Measurements from ENCODE around the gene LPAR1.
"Not testable (repeated sequence)": the region's sequence is repeated elsewhere in the genome, so short reads cannot be mapped to it uniquely, and the experiment has no call there.

Gene LPAR1, protein sequence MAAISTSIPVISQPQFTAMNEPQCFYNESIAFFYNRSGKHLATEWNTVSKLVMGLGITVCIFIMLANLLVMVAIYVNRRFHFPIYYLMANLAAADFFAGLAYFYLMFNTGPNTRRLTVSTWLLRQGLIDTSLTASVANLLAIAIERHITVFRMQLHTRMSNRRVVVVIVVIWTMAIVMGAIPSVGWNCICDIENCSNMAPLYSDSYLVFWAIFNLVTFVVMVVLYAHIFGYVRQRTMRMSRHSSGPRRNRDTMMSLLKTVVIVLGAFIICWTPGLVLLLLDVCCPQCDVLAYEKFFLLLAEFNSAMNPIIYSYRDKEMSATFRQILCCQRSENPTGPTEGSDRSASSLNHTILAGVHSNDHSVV

DNA sequence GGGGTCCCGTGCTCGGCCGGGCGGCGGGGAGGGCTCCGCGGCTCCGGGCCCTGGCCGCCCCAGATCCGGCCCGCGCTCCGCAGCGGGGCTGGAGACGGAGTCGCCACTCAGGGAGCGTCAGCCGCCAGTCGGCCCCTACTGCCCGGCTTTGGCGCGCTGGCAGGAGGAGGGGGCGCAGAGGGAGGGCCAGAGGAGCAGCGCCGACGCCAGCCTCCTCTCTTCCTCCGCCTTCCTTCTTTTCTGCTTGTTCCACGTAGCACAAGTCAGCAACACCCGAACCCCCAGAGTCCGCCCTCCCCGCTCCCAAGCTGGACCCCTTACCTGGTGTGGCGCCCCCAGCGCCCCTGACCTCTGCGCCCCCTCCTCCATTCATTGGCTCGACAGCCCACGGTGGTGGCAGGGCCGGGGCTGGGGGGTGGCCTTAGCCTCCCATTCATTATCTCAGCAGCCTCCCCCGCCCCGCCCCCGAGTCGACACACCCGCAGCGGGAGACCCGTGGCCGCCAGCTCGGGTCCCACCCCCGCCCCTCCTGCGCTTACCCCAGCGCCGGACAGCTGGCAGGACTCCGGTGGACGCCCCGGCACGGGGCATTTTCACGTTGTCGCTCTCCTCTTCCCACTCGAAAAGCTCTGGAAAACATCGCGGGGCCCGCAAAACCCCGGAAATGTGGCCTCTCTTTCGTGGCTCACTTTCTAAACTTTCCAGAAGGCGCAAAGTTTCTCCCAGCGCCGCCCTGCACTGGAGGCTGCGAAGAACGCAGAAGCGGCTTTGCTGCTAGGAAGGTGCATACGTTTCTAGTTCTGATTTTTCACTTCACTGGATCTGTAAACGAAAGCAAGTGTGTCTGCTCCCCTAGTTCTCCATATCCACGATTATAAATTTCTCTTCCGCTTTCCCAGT is at the start of gene LPAR1:
Gene LPAR1, minus strand, starts transcription at position 140 of the 900 bp plus-strand sequence. CDS start 66,353 bp downstream, outside the sequence.
- no peak for DNase-seq

DNA sequence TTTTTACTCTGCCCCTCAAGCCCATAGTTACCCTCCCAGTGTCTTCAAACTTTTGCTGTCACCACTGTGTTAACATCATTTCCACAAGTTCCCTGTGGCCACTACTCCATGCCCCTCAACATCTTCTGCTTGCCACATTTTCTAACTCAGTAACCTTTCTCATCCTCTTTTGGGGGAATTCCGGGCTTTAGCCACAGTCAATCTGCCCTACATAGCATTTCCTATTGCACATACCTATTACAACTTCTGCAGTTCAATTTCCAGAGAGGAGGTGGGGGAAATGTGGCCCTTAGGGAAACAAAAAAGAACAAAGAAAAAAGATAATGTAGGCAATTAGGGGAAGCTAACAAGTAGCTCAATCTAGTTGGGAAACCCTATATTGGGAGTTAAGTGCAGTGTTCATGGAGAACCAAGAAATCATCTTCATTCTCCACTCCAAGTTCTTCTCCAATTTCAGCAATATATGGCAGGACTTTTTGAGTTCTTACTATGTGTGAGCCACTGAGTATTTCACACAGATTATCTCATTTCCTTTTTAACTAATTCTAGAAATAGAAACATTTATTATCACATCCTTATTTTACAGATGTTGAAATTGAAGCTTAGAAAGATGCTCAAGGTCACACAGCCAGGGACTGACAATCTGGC is 40.2 kb upstream of the LPAR1 start:
- no peak for DNase-seq

DNA sequence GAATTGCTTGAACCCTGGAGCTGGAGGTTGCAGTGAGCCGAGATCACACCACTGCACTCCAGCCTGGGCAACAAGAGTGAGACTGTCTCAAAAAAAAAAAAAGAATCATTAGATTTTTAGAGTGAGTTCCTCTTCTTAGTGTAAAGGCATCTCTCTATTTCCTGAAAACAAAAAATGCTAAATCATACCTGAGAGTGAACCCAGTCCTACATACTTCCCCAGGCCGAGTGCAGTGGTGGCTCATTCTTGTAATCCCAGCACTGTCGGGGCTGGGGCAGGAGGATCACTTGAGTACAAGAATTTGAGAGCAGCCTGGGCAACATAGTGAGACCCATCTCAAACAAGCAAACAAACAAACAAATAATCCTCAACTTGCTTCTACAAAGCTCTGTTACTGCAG is 38.2 kb upstream of the LPAR1 start:
- no peak for DNase-seq

DNA sequence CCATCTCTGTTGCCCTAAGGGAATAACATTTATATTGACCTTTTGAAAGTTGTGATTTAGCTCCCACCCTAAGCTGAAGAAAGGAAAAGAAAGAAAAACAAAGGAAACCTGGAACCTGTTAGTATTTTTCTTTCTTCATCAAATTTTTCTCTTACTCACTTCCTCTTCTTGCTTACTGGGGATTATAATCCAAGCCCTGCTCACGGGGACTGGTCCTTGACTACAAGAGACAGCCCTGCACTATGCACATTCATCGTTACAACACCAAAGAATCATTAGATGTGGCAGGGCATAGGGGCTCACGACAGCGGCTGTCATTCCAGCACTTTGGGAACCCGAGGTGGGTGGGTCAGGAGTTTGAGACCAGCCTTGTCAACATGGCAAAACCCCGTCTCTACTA is 37.8 kb upstream of the LPAR1 start:
- no peak for DNase-seq

DNA sequence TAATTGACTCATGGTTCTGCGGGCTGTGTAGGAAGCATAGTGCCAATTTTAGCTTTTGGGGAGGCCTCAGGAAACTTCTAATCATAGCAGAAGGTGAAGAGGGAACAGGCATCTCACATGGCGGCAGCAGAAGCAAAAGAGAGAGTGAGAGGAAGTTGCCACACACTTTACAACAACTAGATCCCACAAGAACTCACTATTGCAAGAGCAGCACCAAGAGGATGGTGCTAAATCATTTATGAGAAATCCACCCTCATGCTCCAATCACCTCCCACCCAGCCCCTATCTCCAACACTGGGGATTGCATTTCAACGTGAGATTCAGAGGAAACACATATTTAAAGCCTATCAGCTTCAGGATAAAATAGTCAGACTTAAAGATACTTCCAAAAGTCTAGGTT is 36.1 kb upstream of the LPAR1 start:
- DNase-seq, result no peak

DNA sequence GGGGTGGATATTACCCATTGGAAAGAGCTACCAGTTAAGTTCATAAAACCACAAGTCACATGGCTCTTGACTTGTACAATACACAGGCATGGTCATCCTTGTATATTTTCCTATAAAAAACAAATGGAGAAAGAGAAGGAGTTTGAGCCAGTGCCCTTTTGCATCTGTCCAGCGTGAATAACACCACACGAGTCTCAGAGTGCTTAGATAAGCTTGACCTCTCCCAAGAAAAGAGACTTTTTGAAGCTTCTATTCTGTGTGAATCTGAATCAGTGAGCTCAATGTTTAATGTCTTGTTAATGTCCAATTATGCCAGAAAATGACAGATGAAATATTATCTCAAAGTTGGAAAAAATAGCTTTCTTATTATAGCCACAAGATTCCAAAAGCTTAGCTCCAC is 30.9 kb upstream of the LPAR1 start:
- DNase-seq, result no peak

DNA sequence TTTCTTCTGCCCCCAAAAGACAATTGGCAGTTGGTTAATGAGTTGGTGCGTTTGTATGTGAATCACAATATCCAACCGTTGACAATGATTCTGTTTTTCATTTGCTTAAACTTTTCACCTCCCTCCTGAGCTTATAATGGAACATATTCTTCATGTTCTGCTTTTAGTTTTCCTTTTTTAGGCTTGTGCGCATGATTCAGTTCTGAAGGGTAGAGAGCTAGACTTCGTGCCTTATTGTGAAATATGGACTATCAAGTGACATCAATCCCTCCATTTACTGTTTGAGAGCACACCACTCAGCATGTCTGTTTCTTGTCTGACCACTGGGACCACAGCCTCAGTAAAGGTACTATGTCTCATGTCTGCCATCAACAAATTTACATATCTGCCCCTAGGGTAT is 30.5 kb upstream of the LPAR1 start:
- no peak for DNase-seq

DNA sequence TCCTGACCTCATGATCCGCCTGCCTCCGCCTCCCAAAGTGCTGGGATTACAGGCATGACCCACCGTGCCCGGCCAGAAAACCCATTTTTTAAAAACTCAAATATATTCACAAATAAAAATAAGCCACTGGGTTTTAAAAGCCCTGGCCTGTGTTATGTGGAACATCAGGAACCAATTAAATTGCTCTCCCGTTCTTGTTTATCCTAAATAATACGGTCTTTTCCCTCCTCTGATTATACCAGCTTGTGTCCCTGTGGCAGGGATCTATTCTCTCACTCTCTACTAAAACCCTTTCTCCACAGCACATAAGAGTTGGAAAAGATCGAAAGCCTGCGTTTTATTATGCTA is 30.1 kb upstream of the LPAR1 start:
- no peak for DNase-seq

DNA sequence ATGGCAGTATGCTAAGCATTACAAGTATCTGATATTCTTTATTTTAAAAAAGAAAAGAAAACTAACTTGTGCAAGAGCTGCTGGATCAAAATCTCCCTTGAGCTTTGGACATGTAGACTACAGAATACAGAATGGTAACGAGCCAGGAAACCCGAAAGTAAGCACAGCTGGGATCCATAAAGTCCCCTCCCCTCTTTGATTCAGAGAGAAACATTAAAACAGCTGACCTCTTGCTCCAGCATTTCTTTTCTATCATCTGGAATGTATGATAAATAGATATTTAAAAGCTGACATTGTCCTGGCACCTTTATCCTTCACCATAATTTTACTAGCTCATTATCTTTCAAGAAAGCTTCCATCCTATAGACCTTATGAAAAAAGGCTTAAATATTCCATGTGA is 28.2 kb upstream of the LPAR1 start:
- DNase-seq, result no peak

DNA sequence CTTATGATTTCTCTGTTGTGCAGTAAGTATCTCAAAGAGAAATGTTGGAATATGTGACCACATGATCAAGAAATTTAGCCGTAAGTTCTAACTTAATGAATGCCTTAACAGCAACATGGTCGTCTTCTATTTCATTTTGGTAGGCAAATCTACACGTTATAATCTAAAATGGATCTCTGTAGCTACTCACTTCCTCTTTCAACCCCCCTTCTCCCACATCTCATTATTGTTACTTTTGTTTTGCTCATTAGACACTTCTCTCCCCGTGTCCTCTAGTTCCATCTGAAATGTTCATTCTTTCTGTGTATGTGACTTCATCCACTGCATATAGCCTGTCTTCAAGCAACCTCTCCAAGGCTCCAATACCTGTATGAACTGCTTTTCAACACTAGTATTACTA is 27.1 kb upstream of the LPAR1 start:
- no peak for DNase-seq

DNA sequence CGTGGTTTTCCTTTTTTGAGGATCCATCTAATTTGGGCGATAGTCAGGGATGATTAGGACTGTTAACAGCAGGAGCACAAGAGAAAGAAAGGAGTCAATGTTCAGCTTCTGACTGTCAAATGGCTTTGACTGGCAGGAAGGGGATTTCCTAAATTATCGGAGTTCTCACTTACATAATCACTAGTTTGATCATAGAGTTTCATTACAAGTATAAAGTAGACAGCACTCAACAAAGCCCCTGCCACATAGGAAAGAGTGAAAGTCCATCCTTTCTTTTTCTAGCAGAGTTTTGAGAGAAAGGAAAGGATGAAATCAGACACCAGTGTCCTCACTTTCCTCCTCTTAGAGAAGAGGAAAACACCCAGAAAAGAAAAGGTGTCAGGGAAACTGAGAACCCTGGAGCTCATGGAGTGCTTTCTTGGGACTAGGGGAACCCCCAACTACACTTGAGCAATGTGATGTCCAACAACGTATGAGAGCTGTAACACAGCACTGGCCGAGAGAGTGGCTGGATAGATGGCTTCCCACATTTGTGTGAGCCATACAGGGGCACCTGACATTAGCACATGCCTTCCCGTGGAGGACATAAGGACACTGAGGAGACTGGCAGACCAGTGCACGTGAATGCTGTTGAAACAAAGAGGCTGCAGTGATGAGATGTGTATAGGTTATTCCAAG is 26.0 kb upstream of the LPAR1 start:
- no peak for DNase-seq

DNA sequence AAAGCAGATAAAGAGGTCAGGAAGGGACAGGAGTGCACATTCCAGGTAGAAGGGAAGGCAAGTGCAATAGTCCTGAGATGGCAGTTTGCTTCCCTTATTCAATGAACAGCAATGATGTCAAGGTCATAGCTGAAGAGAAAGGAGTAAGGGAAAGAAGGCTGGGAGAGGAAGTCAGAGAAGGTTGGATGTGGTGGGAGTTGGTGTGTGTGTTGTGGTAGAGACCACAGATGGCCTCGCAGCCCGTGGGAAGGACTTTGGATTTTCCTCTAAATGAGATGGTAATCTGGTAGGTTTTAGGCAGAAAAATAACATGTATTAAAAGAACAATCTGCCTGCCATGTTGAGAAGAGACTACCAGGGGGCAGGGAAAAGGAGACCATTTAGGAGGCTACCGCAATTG is 25.1 kb upstream of the LPAR1 start:
- no peak for DNase-seq

DNA sequence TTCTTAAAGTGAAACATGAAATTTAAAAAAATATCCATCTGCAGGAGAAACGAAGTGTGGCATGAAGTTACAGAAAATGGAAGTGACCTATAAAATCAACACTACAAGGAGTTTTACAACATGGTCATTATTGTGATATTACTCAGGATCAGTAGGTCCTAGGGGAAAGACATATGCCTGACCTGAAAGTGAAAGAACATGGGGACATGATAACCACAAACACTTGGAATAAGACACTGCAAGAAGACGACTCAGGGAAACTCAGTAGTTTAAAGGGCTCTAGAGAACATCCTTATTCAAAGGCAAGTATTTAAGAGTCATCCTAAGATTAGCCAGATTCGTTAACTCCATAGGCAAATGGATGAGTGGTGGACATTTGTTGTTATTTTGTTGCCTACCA is 19.9 kb upstream of the LPAR1 start:
- DNase-seq, result no peak

DNA sequence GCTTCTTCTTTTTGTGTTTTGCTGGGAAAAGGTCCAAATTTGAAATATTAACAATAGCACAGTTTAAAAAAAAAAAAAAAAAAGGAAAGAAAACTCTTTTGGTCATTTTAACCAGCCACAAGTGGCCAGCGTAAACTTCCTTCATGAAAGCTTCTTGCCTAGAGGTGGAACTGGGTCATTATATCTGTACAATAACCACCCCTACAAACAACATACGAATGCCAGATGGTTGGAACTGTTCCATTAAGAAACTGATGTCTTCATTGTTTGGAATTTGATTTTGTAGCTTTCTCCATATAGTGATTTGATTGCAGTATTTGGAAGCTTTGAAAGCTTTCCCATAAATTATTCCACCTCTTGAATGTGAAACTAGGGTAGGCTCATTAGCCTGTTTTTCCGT is 18.3 kb upstream of the LPAR1 start:
- DNase-seq, result no peak

DNA sequence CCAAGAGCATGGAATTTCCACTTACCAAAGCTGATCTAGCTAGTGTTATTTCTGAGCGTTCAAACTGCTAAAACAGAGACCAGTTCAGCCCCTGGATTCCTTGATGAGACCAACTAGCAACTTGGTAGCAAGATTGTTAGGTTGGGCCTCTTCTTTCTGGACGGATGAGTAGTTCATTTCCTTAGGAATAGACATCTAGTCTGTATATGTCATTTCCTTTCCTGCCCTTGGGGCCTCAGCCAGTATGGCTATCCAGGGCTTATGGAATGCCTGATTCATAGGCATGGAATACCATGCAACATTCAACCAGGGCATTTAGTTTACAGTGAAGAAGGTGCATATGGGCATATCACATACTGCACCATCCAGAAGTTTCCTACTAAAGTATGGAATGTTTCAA is 14.5 kb upstream of the LPAR1 start:
- DNase-seq, result no peak

DNA sequence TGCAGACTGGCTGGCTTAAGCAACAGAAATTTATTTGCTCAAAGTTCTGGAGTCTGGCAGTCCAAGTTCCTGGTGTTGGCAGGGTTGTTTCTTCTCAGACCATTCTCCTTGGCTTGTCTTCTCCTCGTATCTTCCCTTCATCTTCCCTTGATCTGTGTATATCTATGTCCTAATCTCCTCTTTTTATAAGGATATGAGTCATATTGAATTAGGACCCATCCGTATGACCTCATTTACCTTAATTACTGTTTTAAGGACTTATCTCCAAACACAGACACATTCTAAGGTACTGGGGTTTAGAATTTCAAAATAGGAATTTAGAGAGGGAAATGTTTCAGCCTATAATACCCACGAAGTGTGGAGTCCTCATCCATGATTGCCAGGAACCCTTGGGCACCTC is 13.1 kb upstream of the LPAR1 start:
- DNase-seq, result no peak

DNA sequence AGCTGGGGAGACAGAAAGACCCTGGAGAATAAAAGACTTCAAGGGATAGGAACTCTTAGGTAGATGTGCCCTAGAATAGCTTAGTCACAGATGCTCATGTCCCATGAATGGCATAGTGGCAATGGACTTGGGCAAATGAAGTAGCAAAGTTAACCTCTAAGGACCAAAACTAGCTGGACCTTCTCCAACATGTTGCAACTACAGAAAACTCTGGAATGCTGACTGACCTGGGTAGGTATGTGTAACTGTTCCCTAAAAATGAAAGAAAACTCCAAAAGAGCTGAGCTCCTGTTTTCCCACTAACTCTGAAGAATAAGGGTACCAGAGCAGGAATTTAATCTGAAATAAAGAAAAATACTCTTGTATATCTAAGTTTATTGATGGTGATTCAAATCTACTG is 12.5 kb upstream of the LPAR1 start:
- DNase-seq, result no peak

DNA sequence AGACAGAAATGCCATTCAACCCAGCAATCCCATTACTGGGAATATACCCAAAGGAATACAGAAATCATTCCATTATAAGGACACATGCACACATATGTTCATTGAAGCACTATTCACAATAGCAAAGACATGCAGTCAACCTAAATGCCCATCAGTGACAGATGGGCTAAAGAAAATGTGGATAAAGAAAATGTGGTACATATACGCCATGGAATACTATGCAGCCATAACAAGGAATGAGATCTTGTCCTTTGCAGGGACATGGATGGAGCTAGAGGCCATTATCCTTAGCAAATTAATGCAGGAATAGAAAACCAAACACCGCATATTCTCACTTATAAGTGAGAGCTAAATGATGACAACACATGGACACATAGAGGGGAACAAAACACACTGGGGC is 9.0 kb upstream of the LPAR1 start:
- not testable (repeated sequence) for DNase-seq

DNA sequence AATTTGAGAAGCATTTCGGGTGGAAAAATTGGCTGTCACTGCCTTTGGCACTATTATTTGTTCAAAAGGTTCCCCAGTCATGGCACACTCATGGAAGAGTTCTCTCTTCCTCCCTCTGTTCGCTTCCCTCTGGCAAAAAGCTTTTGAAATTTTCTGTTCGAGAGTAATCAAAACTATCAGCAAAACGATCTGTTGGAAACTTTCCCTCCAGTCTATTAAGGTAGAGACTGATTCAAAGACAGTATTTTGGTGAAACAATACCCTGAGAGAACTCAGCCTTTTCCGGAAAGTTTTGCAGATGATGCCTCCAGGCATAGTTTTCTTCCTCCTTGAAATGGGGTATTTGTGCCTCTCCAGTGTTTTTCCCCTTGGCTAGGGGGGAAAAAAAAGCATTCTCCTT is 3.6 kb upstream of the LPAR1 start:
- no peak for DNase-seq

DNA sequence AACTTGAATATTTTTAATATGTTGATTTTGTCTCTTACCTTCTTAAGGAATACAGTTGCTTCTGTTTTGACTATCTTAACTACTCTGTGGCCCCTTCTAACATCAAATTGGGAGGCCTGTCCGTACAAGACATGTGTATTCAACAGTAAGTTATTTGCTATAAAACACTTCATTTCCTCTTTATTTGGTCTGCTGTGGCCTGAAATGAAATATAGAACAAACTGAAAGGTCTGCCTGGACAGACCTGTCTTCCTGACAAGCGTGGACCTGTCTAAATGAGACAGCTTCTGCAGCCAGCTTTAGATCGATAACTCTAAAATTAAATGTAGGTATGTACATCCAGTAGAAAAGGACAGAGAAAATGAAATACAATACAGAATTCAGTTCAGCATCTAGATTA is 2.2 kb upstream of the LPAR1 start:
- no peak for DNase-seq

DNA sequence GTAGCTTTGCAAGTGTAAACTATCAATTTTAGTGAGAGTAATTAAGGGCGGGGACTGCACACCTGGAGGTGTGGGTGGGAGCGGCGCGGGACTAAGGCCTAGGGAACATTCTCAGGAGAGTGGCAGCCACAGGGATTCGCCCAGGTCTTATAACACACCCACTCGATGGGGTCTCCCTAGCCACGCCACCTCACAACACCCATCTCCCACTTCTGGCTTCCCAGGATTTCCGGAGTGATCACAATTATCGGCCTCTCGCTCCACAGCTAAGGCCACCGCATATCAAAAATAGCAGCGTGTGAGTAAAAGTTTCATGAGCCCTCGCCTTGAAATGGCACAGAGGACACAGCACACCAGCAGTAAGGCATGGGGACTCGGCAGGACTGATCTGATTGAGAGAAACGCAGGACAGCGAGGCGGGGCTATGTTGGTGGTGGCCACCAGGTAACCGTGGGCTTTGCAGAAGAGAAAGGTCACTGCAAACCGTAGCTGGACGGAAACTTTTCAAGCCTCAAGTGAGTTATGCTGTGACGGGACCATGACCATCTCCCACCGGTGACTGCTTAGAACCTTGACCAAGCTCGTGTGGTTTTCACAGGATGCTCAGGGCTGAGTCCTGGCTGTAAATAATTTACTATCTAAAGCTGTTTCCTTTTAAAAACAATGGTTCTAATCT is 1.1 kb upstream of the LPAR1 start:
- DNase-seq, result no peak

DNA sequence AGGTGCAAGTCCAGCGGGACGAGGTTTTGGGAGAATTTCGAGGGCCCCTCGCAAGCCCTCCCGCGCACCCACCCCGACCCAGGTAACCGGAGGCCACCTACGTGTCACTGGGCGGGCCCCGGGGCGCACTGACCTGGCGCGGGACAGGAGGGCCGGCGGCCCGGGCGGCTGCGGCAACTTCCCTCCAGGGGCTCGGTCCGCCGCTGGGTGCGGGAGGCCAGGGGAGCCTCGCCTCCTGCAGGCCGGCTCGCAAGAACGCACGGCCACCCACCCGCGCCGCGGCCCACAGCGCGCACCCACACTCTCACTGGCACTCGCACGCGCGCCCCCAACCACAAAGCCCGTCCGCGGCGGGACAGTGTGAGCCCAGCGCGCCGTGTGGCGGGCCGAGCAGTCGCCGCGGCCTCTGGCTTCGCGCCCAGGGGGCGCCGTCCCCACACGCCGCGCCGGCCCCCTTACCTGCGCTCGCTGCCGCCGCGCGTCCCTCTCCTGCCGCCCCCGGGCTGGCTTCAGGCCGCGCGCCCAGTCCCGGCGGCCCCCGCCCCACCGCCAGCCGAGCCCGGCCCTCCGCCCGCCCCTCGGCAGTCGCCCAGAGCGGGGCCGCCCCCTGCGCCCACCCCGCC is 451 bp downstream of the LPAR1 start:
- no peak for DNase-seq
